LNCAP (cell line): Measurements from ENCODE around the gene C2orf81.

Experiments used
- CTCF ChIP-seq: fragments of 450-650 bp; IDR thresholded peaks from 2 replicates; pipeline ENCODE4 v1.5.1; 2017; ENCODE audit warnings: mild to moderate bottlenecking

Gene C2orf81

GRCh38 chr2:74436848-74437695 lies 15.7 kb upstream of the C2orf81 start:
- no peak for TF ChIP-seq CTCF

- no peak for TF ChIP-seq CTCF
Measured at GRCh38 chr2:74436111-74436805, 14.8 kb upstream of the C2orf81 start.

- no peak for TF ChIP-seq CTCF
Measured at GRCh38 chr2:74430502-74430901, 9.1 kb upstream of the C2orf81 start.

GRCh38 chr2:74429487-74430451 lies 8.3 kb upstream of the C2orf81 start:
- TF ChIP-seq CTCF: no peak

- TF ChIP-seq CTCF: no peak
Measured at GRCh38 chr2:74428675-74429074, 7.3 kb upstream of the C2orf81 start.

- TF ChIP-seq CTCF: no peak
Measured at GRCh38 chr2:74427551-74427950, 6.1 kb upstream of the C2orf81 start.

GRCh38 chr2:74426181-74426758 lies 4.9 kb upstream of the C2orf81 start:
- no peak for TF ChIP-seq CTCF
